Measurements from ENCODE around the gene TRMT1.

TRMT1 gene

GRCh38 chr19:13092158-13092543 lies 24.4 kb downstream of the TRMT1 start:
- no peak overlapping the region for H2AFZ ChIP-seq (ENCODE audit: low read depth)
- no peak overlapping the region for H3K4me3 ChIP-seq (IDR thresholded peaks at IDR 0.05; ENCODE audit: insufficient read depth, low read depth, low read length)
- H3K27ac ChIP-seq = no peak overlapping the region
- H3K4me1 ChIP-seq (ENCODE audit: low read depth, poor library complexity, severe bottlenecking) = peaks cover 27% of the 10 kb centered on the region
- peaks cover 31% of the 10 kb centered on the region for H3K27me3 ChIP-seq (ENCODE audit: insufficient read depth, low read depth)
- H3K36me3 ChIP-seq (ENCODE audit: insufficient read depth) = no peaks in the 10 kb centered on the region
- H3K79me2 ChIP-seq (ENCODE audit: insufficient read depth, low read depth) = no peaks in the 10 kb centered on the region
- no peaks in the 10 kb centered on the region for H4K20me1 ChIP-seq (ENCODE audit: insufficient read depth)
- H3K9ac ChIP-seq = no peak overlapping the region
- no peak overlapping the region for H3K4me2 ChIP-seq
- TF ChIP-seq CTCF (conservative IDR thresholded peaks at IDR 0.05; ENCODE audit: low read depth, low read length) = no peak

- TF ChIP-seq CTCF (conservative IDR thresholded peaks at IDR 0.05; ENCODE audit: low read depth, low read length) = no peak
- Histone ChIP-seq H3K4me1 (ENCODE audit: low read depth, poor library complexity, severe bottlenecking) (peaks cover 23% of the 10 kb centered on the region), H2AFZ (ENCODE audit: low read depth) (no peak overlapping the region), H3K27ac (no peak overlapping the region), H3K9ac (no peak overlapping the region), H3K27me3 (ENCODE audit: insufficient read depth, low read depth) (peaks cover 25% of the 10 kb centered on the region), H3K79me2 (ENCODE audit: insufficient read depth, low read depth) (no peaks in the 10 kb centered on the region), H3K4me3 (IDR thresholded peaks at IDR 0.05; ENCODE audit: insufficient read depth, low read depth, low read length) (no peak overlapping the region), H4K20me1 (ENCODE audit: insufficient read depth) (no peaks in the 10 kb centered on the region), H3K4me2 (no peak overlapping the region), H3K36me3 (ENCODE audit: insufficient read depth) (no peaks in the 10 kb centered on the region)
These were observed 25.0 kb downstream of the TRMT1 start for GRCh38 chr19:13091400-13092157.

- TF ChIP-seq CTCF (conservative IDR thresholded peaks at IDR 0.05; ENCODE audit: low read depth, low read length) = no peak
- Histone ChIP-seq H3K36me3 (ENCODE audit: insufficient read depth) (no peaks in the 10 kb centered on the region), H3K4me2 (no peak overlapping the region), H3K79me2 (ENCODE audit: insufficient read depth, low read depth) (no peaks in the 10 kb centered on the region), H2AFZ (ENCODE audit: low read depth) (no peak overlapping the region), H3K4me1 (ENCODE audit: low read depth, poor library complexity, severe bottlenecking) (peaks cover 19% of the 10 kb centered on the region), H4K20me1 (ENCODE audit: insufficient read depth) (no peaks in the 10 kb centered on the region), H3K27me3 (ENCODE audit: insufficient read depth, low read depth) (peaks cover 16% of the 10 kb centered on the region), H3K4me3 (IDR thresholded peaks at IDR 0.05; ENCODE audit: insufficient read depth, low read depth, low read length) (no peak overlapping the region), H3K9ac (no peak overlapping the region), H3K27ac (no peak overlapping the region)
These were observed 25.9 kb downstream of the TRMT1 start for GRCh38 chr19:13090511-13091231.

- Histone ChIP-seq H3K36me3 (ENCODE audit: insufficient read depth) (no peaks in the 10 kb centered on the region), H2AFZ (ENCODE audit: low read depth) (no peak overlapping the region), H3K79me2 (ENCODE audit: insufficient read depth, low read depth) (no peaks in the 10 kb centered on the region), H3K27ac (no peak overlapping the region), H4K20me1 (ENCODE audit: insufficient read depth) (no peaks in the 10 kb centered on the region), H3K27me3 (ENCODE audit: insufficient read depth, low read depth) (peaks cover 10% of the 10 kb centered on the region), H3K4me1 (ENCODE audit: low read depth, poor library complexity, severe bottlenecking) (peaks cover 20% of the 10 kb centered on the region), H3K4me2 (no peak overlapping the region), H3K9ac (no peak overlapping the region), H3K4me3 (IDR thresholded peaks at IDR 0.05; ENCODE audit: insufficient read depth, low read depth, low read length) (no peak overlapping the region)
- TF ChIP-seq CTCF (conservative IDR thresholded peaks at IDR 0.05; ENCODE audit: low read depth, low read length) = no peak
These were observed 26.6 kb downstream of the TRMT1 start for GRCh38 chr19:13089857-13090507.

Data from KMS-11 (cell line).